Prostate gland (tissue), 2 donors: ENCODE data around the gene LRRC41. TPM values are rescaled to one million over a fixed set of nuclear protein-coding genes. Genes with fewer than 3 reads are reported as not detected.

ENCODE experiments used
- DNase-seq: peaks from one replicate; pipeline ENCODE4 v3.0.0-alpha.2; 2019; ENCODE audit warnings: low spot score
- H3K27ac ChIP-seq, 2 donors: fragments of 200-600 bp; sonication (generic); 2 replicates each; pipeline ENCODE4 v1.5.1; 2017 to 2019
- H3K27me3 ChIP-seq: fragments of 200-600 bp; sonication (generic); replicated peaks from 2 replicates; pipeline ENCODE4 v1.5.1; 2019; ENCODE audit not compliant: insufficient read depth
- H3K36me3 ChIP-seq, 2 donors: fragments of 200-600 bp; sonication (generic); 1 replicate in 1 of 2; 2 replicates in 1 of 2; pipeline versions ENCODE4 v1.5.1 to v1.8.1; 2017 to 2019
- H3K4me1 ChIP-seq: fragments of 200-600 bp; sonication (generic); replicated peaks from 2 replicates; pipeline ENCODE4 v1.5.1; 2019
- H3K4me3 ChIP-seq, 2 donors: fragments of 200-600 bp; sonication (generic); 2 replicates each; pipeline ENCODE4 v1.5.1; 2017 to 2019
- H3K9me3 ChIP-seq: fragments of 200-600 bp; sonication (generic); 2 replicates; pipeline ENCODE4 v1.5.1; 2017
- POLR2A ChIP-seq: fragments of 450-650 bp; IDR thresholded peaks from one replicate; pipeline ENCODE4 v1.6.1; 2016; ENCODE audit warnings: antibody characterized with exemption, mild to moderate bottlenecking
- POLR2AphosphoS5 ChIP-seq: sonication (generic); formaldehyde crosslinking; IDR thresholded peaks from one replicate; pipeline ENCODE4 v1.6.1; 2017; ENCODE audit warnings: antibody characterized with exemption
- WGBS: methylation state at CpG from one replicate; pipeline ENCODE4 v1.1.5; 2018; 5-methylcytosine and 5-hydroxymethylcytosine counted together
- intact Hi-C: fragments of 100-400 bp; cut with DNase I; formaldehyde crosslinking; loops from one replicate; pipeline ENCODE4 v1.14.2; 2022
- total RNA-seq, 2 donors: library from RNA; depleted of rRNA; stranded (reverse); fragments of >200 nt; gene quantifications; one replicate each; pipeline ENCODE4 v1.1.0, GENCODE V29; 2016
- TF ChIP-seq, protein P1 (sequence below), 4 experiments: fragments of 200-600 bp in 2 of 4; fragments of 450-650 bp in 2 of 4; sonication (generic) in 2 of 4; IDR thresholded peaks; 1 replicate in 3 of 4; 2 replicates in 1 of 4; pipeline ENCODE4 v1.5.1; 2016 to 2019; ENCODE audit warnings: antibody characterized with exemption in 4 of 4, mild to moderate bottlenecking in 2 of 4, moderate library complexity in 2 of 4

The LRRC41 gene
- total RNA-seq, 2 donors from 2014 or later: 97.2 to 143 TPM

DNA sequence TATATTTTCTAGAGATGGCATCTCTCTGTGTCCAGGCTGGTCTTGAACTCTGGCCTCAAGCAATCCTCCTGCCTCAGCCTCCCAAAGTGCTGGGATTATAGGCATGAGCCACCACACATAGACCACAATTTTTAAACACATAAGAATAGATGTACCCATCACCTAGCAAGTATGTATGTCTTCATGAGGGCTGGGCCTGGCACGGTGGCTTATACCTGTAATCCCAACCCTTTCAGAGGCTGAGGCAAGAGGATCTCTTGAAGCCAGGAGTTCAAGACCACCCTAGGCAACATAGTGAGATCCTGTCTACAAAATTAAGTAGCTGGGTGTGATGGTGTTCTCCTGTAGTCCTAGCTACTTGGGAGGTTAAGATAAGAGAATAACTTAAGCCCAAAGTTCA is 13.9 kb upstream of the LRRC41 start:
- intact Hi-C loops: no loop called here

DNA sequence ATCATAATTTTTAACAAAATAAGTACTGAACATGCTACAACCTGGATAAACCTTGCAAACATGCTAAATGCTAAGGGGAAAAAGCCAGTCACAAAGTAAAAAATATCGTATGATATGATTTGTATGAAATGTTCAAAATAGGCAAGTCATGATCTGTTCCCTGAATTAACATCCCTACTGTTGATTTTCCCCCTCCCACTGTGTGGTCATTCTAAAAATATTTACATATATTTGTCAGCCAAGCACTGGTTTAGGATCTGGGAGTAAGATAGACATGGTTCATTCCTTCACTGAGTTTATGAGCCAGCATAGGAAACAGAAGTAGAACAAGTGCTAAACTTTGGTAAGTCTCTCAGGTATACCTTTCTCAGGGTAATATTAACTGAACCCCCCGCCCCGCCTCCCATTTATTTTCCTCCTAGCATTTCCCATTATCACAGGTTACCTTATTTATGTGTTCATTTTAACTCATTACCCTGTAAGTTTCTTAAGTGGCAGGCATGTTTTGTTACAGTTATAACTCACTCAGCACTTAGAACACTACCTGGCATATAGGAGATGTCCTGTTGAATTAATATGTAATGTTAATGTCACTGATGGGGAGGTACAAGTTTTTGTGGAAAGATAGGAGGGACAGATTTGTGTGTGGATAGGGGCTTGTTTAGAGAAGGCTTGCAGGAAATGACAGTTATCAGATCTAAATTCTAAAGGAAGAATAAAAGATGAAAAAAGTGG is 12.4 kb upstream of the LRRC41 start:
- intact Hi-C loops: no loop called here
- Histone ChIP-seq H3K27ac (no peak overlapping the region), H3K4me3 (no peak overlapping the region), H3K9me3 (no peaks in the 10 kb centered on the region), H3K4me1 (no peaks in the 10 kb centered on the region), H3K36me3 (peaks cover 0 to 10% of the 10 kb centered on the region in 2 donors), H3K27me3 (no peaks in the 10 kb centered on the region)
- DNase-seq: no peak
- 90% methylated on average over 3 of the region's 3 CpGs for WGBS
- no peak for TF ChIP-seq POLR2A
- TF ChIP-seq, protein P1, sequence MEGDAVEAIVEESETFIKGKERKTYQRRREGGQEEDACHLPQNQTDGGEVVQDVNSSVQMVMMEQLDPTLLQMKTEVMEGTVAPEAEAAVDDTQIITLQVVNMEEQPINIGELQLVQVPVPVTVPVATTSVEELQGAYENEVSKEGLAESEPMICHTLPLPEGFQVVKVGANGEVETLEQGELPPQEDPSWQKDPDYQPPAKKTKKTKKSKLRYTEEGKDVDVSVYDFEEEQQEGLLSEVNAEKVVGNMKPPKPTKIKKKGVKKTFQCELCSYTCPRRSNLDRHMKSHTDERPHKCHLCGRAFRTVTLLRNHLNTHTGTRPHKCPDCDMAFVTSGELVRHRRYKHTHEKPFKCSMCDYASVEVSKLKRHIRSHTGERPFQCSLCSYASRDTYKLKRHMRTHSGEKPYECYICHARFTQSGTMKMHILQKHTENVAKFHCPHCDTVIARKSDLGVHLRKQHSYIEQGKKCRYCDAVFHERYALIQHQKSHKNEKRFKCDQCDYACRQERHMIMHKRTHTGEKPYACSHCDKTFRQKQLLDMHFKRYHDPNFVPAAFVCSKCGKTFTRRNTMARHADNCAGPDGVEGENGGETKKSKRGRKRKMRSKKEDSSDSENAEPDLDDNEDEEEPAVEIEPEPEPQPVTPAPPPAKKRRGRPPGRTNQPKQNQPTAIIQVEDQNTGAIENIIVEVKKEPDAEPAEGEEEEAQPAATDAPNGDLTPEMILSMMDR (IDR thresholded peaks at IDR 0.05): no peak
- no peak for TF ChIP-seq POLR2AphosphoS5

More for the DNA sequence above, 13.9 kb upstream of the LRRC41 start:
- H3K4me3 ChIP-seq: no peak overlapping the region
- peaks cover 0 to 1% of the 10 kb centered on the region in 2 donors for H3K36me3 ChIP-seq
- H3K27me3 ChIP-seq: no peaks in the 10 kb centered on the region
- DNase-seq: no peak
- no peaks in the 10 kb centered on the region for H3K9me3 ChIP-seq
- no peaks in the 10 kb centered on the region for H3K4me1 ChIP-seq
- WGBS: 100% methylated on average over 1 of the region's 1 CpG
- no peak for TF ChIP-seq POLR2A
- TF ChIP-seq, protein P1 (IDR thresholded peaks at IDR 0.05): no peak
- TF ChIP-seq POLR2AphosphoS5: no peak
- no peak overlapping the region for H3K27ac ChIP-seq

DNA sequence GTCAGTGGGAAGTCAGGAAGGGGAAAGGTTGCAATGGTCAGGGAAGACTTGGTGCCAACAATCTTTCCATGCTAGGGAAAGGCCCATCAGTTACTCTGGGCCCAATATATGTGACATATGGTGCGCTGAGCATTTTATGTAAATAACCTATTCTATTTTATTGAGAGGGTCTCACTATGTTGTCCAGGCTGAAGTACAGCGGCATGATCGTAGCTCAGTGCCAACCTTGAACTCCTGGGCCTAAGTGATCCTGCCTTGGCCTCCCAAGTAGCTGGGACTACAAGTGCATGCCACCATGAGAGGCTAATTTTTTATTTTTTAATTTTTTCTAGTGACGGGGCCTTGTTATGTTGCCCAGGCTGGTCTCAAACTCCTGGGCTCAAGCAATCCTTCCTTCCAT is 6.9 kb upstream of the LRRC41 start:
- no peaks in the 10 kb centered on the region for H3K27me3 ChIP-seq
- no peak overlapping the region for H3K4me3 ChIP-seq
- H3K4me1 ChIP-seq: no peaks in the 10 kb centered on the region
- H3K27ac ChIP-seq: no peak overlapping the region
- DNase-seq: no peak
- H3K9me3 ChIP-seq: no peaks in the 10 kb centered on the region
- peaks cover 0 to 10% of the 10 kb centered on the region in 2 donors for H3K36me3 ChIP-seq
- TF ChIP-seq POLR2A (no peak), POLR2AphosphoS5 (no peak)
- TF ChIP-seq, protein P1 (IDR thresholded peaks at IDR 0.05): no peak
- whole genome bisulfite sequencing: 99% methylated on average over 4 of the region's 4 CpGs
- intact Hi-C loops: no loop called here

DNA sequence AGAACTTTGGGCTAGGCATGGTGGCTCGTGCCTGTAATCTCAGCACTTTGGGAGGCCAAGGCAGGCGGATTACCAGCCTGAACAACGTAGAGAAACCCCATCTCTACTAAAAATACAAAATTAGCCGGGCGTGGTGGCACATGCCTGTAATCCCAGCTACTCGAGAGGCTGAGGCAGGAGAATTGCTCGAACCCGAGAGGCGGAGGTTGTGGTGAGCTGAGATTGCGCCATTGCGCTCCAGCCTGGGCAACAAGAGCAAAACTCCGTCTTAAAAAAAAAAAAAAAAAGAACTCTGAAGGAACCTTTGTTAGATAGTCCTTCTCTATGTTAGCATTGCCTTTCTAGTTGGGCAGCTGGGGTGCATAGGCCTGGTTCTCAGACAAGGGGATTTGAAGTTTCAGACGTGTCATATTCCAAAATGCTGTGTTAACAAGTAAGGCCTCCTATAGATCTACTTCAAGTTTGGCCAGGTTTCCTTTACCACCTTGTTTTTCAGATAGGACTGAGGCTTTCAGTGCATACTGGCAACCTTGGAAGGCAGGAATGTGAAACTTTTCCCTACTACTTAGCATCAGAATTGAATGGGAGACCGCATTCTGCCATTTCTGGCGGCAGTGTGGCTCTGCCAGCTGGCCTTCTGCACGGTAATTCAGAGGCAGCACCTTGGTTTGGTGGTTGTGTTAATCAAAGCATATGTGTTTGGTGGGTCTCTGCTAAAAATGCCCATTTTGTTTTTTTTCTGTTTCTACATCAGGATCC is 6.2 kb upstream of the LRRC41 start:
- intact Hi-C loops: no loop called here
- Histone ChIP-seq H3K27ac (no peak overlapping the region), H3K4me1 (peaks cover 3% of the 10 kb centered on the region), H3K9me3 (no peaks in the 10 kb centered on the region), H3K27me3 (no peaks in the 10 kb centered on the region), H3K36me3 (peaks cover 0 to 10% of the 10 kb centered on the region in 2 donors), H3K4me3 (no peak overlapping the region)
- TF ChIP-seq POLR2A (no peak), POLR2AphosphoS5 (no peak)
- TF ChIP-seq, protein P1 (IDR thresholded peaks at IDR 0.05): no peak
- no peak for DNase-seq
- 87% methylated on average over 16 of the region's 16 CpGs for WGBS
